AG04450 (cell line): Measurements from ENCODE around the gene DYDC2. TPM values are rescaled to one million over a fixed set of nuclear protein-coding genes. Genes with fewer than 3 reads are reported as not detected.
"Not testable (repeated sequence)": the region's sequence is repeated elsewhere in the genome, so short reads cannot be mapped to it uniquely, and the experiment has no call there.

Experiments
- CTCF ChIA-PET: fragments of 300-600, 350-600 bp; formaldehyde crosslinking; extraction: SDS; loops from one replicate; lab custom pipeline; 2022; ENCODE audit warnings: antibody characterized with exemption, inconsistent platforms; lab: Charles Lee
- POLR2A ChIA-PET: fragments of 350-600 bp; formaldehyde crosslinking; extraction: SDS; loops from one replicate; lab custom pipeline; 2021; ENCODE audit warnings: antibody characterized with exemption, inconsistent platforms; lab: Yijun Ruan, JAX
- DNase-seq: peaks from one replicate; pipeline ENCODE4 v3.0.0-alpha.2; 2011; ENCODE audit warnings: low read depth, low spot score
- H3K27ac ChIP-seq: one replicate; pipeline ENCODE4 v1.5.1; 2012; ENCODE audit warnings: low read depth, low read length, control low read depth
- H3K27me3 ChIP-seq: one replicate; pipeline ENCODE4 v1.6.0; 2012; ENCODE audit warnings: low read length; ENCODE audit not compliant: control insufficient read depth, insufficient read depth
- H3K4me3 ChIP-seq: 2 replicates; pipeline ENCODE4 v1.5.1; 2011; ENCODE audit warnings: mild to moderate bottlenecking, low read depth, low read length, control low read depth
- H3K9me3 ChIP-seq: 2 replicates; pipeline ENCODE4 v1.5.1; 2012; ENCODE audit warnings: low read length; ENCODE audit not compliant: control insufficient read depth, insufficient read depth
- CTCF ChIP-seq: IDR thresholded peaks from 2 replicates; pipeline ENCODE4 v1.5.1; 2011; ENCODE audit warnings: low read depth, low read length, control low read depth, inconsistent platforms
- polyA plus RNA-seq: library from polyadenylated mRNA; depleted of rRNA; stranded (reverse); fragments of >200 nt; gene quantifications from 2 replicates; pipeline ENCODE4 v1.2.3, GENCODE V29; 2011; rRNA removed

Gene DYDC2
- polyA plus RNA-seq, 1 experiment: not detected

- DNase-seq: no peak
- no peak overlapping the region for H3K4me3 ChIP-seq
- no peak for TF ChIP-seq CTCF
- H3K9me3 ChIP-seq: no peaks in the 10 kb centered on the region
- no peak overlapping the region for H3K27ac ChIP-seq
- peaks cover 17% of the 10 kb centered on the region for H3K27me3 ChIP-seq
- POLR2A ChIA-PET: no interaction called here
- CTCF ChIA-PET: no interaction called here
Measured at GRCh38 chr10:80416479-80417098, 60.0 kb downstream of the DYDC2 start.

GRCh38 chr10:80417256-80417655 is 60.7 kb downstream of the DYDC2 start:
- H3K27ac ChIP-seq, H3K9me3 ChIP-seq, POLR2A ChIA-PET, CTCF ChIA-PET, H3K4me3 ChIP-seq, DNase-seq: not testable (repeated sequence)
- H3K27me3 ChIP-seq: peaks cover 17% of the 10 kb centered on the region

Other genes with a start within 250 kb of the DYDC2 start
- 11.5 and 14.2 TPM in 2 replicates for gene PLAC9, start 224.1 kb upstream of the DYDC2 start, polyA plus RNA-seq
- gene ANXA11, start 151.2 kb upstream of the DYDC2 start, polyA plus RNA-seq: 161 and 182 TPM in 2 replicates
- not detected in 2 replicates for gene MAT1A, start 67.1 kb upstream of the DYDC2 start, polyA plus RNA-seq
- not detected in 2 replicates for gene DYDC1, start within 50 bp of the DYDC2 start, polyA plus RNA-seq
- gene PRXL2A, start 51.8 kb downstream of the DYDC2 start, polyA plus RNA-seq: 3.9 and 5.2 TPM in 2 replicates
- gene TSPAN14, start 97.5 kb downstream of the DYDC2 start, polyA plus RNA-seq: 27.3 and 32.5 TPM in 2 replicates
- gene SH2D4B, start 181.1 kb downstream of the DYDC2 start, polyA plus RNA-seq: not detected in 2 replicates